ENCODE measurements around the gene HPGDS.

Gene HPGDS

GRCh38 chr4:94346541-94346940 lies 3.9 kb upstream of the HPGDS start:
- TF ChIP-seq CTCF (IDR thresholded peaks at IDR 0.05; ENCODE audit: low read length) (no peak), EZH2 (IDR thresholded peaks at IDR 0.05; ENCODE audit: borderline replicate concordance, low read length) (no peak)
- Histone ChIP-seq H3F3A (ENCODE audit: insufficient read depth, low read length) (no peaks in the 10 kb centered on the region), H3K27me3 (ENCODE audit: insufficient read depth, low read length) (no peaks in the 10 kb centered on the region), H3K4me1 (ENCODE audit: insufficient read depth, low read length, severe bottlenecking) (no peaks in the 10 kb centered on the region), H3K9me2 (ENCODE audit: low read depth, low read length) (no peaks in the 10 kb centered on the region), H3K27ac (ENCODE audit: low read depth, low read length, poor library complexity, severe bottlenecking) (no peak overlapping the region), H3K4me3 (ENCODE audit: low read depth, low read length, poor library complexity, severe bottlenecking) (no peak overlapping the region), H3K79me2 (ENCODE audit: insufficient read depth, low read length) (no peaks in the 10 kb centered on the region), H3K9ac (ENCODE audit: low read length) (no peak overlapping the region), H3K36me3 (ENCODE audit: insufficient read depth, low read length) (no peaks in the 10 kb centered on the region), H4K20me1 (ENCODE audit: insufficient read depth, low read length) (no peaks in the 10 kb centered on the region), H3K4me2 (ENCODE audit: low read length) (no peak overlapping the region), H2AFZ (ENCODE audit: low read length) (no peak overlapping the region), H3K9me3 (ENCODE audit: low read length) (no peaks in the 10 kb centered on the region)

GRCh38 chr4:94345969-94346368 lies 3.3 kb upstream of the HPGDS start:
- H3K27me3 ChIP-seq (ENCODE audit: insufficient read depth, low read length), result no peaks in the 10 kb centered on the region
- H3K4me2 ChIP-seq (ENCODE audit: low read length), result no peak overlapping the region
- H3K4me3 ChIP-seq (ENCODE audit: low read depth, low read length, poor library complexity, severe bottlenecking), result no peak overlapping the region
- H3F3A ChIP-seq (ENCODE audit: insufficient read depth, low read length), result no peaks in the 10 kb centered on the region
- no peaks in the 10 kb centered on the region for H3K4me1 ChIP-seq (ENCODE audit: insufficient read depth, low read length, severe bottlenecking)
- no peak for TF ChIP-seq CTCF (IDR thresholded peaks at IDR 0.05; ENCODE audit: low read length)
- no peak for TF ChIP-seq EZH2 (IDR thresholded peaks at IDR 0.05; ENCODE audit: borderline replicate concordance, low read length)
- no peaks in the 10 kb centered on the region for H3K9me2 ChIP-seq (ENCODE audit: low read depth, low read length)
- no peaks in the 10 kb centered on the region for H3K36me3 ChIP-seq (ENCODE audit: insufficient read depth, low read length)
- H3K9me3 ChIP-seq (ENCODE audit: low read length), result no peaks in the 10 kb centered on the region
- no peaks in the 10 kb centered on the region for H3K79me2 ChIP-seq (ENCODE audit: insufficient read depth, low read length)
- no peak overlapping the region for H3K9ac ChIP-seq (ENCODE audit: low read length)
- no peaks in the 10 kb centered on the region for H4K20me1 ChIP-seq (ENCODE audit: insufficient read depth, low read length)
- H2AFZ ChIP-seq (ENCODE audit: low read length), result no peak overlapping the region
- no peak overlapping the region for H3K27ac ChIP-seq (ENCODE audit: low read depth, low read length, poor library complexity, severe bottlenecking)

GRCh38 chr4:94345266-94345665 lies 2.6 kb upstream of the HPGDS start:
- H3K27ac ChIP-seq (ENCODE audit: low read depth, low read length, poor library complexity, severe bottlenecking), result no peak overlapping the region
- no peaks in the 10 kb centered on the region for H3K9me3 ChIP-seq (ENCODE audit: low read length)
- H3K9ac ChIP-seq (ENCODE audit: low read length), result no peak overlapping the region
- no peaks in the 10 kb centered on the region for H3K36me3 ChIP-seq (ENCODE audit: insufficient read depth, low read length)
- H2AFZ ChIP-seq (ENCODE audit: low read length), result no peak overlapping the region
- H3K4me2 ChIP-seq (ENCODE audit: low read length), result no peak overlapping the region
- H3K4me3 ChIP-seq (ENCODE audit: low read depth, low read length, poor library complexity, severe bottlenecking), result no peak overlapping the region
- H3F3A ChIP-seq (ENCODE audit: insufficient read depth, low read length), result no peaks in the 10 kb centered on the region
- no peaks in the 10 kb centered on the region for H4K20me1 ChIP-seq (ENCODE audit: insufficient read depth, low read length)
- H3K9me2 ChIP-seq (ENCODE audit: low read depth, low read length), result no peaks in the 10 kb centered on the region
- H3K79me2 ChIP-seq (ENCODE audit: insufficient read depth, low read length), result no peaks in the 10 kb centered on the region
- H3K4me1 ChIP-seq (ENCODE audit: insufficient read depth, low read length, severe bottlenecking), result no peaks in the 10 kb centered on the region
- H3K27me3 ChIP-seq (ENCODE audit: insufficient read depth, low read length), result no peaks in the 10 kb centered on the region
- TF ChIP-seq CTCF (IDR thresholded peaks at IDR 0.05; ENCODE audit: low read length), result no peak
- no peak for TF ChIP-seq EZH2 (IDR thresholded peaks at IDR 0.05; ENCODE audit: borderline replicate concordance, low read length)
